Adrenal gland (tissue), 5 donors: ENCODE measurements around the gene SPNS2.

Source experiments
- POLR2A ChIP-seq, 2 donors: fragments of 450-650 bp; IDR thresholded peaks; one replicate each; pipeline ENCODE4 v1.6.1; 2017; ENCODE audit warnings: antibody characterized with exemption in 2 of 2, mild to moderate bottlenecking in 2 of 2, moderate library complexity in 1 of 2
- TF ChIP-seq, protein P1 (sequence below), 6 experiments: fragments of 450-650 bp in 4 of 6; fragments of 200-600 bp in 2 of 6; sonication (generic) in 1 of 6; IDR thresholded peaks; 1 replicate in 5 of 6; 2 replicates in 1 of 6; pipeline versions ENCODE4 v1.5.1 to v1.8.0; 2016 to 2021; ENCODE audit warnings: antibody characterized with exemption in 6 of 6, mild to moderate bottlenecking in 2 of 6, moderate library complexity in 1 of 6
- donor health status: DM: no; HTN: no; CAD: no.

DNA sequence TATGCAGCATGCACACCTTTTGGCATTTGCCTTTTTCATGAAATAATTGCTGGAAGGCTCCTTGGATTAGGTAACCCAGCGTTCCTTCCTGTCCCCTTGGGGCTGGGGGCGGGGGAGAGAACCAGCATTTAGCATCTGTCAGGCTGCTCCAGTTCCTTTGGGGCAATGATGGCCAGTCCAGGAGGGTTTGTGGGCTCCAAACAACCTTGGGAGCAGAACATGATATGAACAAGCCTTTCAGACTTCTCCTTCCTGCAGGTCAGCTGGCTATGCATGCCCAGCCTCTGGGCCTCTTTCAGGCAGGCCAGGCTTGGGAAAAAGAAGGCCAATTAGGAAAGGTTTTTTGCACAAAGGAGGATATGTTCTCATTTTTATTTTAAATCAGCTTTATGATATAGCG, 84.5 kb downstream of the SPNS2 start:
- TF ChIP-seq, protein P1, sequence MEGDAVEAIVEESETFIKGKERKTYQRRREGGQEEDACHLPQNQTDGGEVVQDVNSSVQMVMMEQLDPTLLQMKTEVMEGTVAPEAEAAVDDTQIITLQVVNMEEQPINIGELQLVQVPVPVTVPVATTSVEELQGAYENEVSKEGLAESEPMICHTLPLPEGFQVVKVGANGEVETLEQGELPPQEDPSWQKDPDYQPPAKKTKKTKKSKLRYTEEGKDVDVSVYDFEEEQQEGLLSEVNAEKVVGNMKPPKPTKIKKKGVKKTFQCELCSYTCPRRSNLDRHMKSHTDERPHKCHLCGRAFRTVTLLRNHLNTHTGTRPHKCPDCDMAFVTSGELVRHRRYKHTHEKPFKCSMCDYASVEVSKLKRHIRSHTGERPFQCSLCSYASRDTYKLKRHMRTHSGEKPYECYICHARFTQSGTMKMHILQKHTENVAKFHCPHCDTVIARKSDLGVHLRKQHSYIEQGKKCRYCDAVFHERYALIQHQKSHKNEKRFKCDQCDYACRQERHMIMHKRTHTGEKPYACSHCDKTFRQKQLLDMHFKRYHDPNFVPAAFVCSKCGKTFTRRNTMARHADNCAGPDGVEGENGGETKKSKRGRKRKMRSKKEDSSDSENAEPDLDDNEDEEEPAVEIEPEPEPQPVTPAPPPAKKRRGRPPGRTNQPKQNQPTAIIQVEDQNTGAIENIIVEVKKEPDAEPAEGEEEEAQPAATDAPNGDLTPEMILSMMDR (IDR thresholded peaks at IDR 0.05) = no peak
- no peak for TF ChIP-seq POLR2A (IDR thresholded peaks at IDR 0.05)
